NK-92 (cell line): ENCODE results near the gene ITFG1.

Experiments
- DNase-seq: peaks from one replicate; lab custom pipeline; 2025; ENCODE audit not compliant: unreplicated experiment; lab: John Stamatoyannopoulos, UW

Gene ITFG1

GRCh38 chr16:47113130-47113529, 347.7 kb downstream of the ITFG1 start:
- no peak for DNase-seq

DNA sequence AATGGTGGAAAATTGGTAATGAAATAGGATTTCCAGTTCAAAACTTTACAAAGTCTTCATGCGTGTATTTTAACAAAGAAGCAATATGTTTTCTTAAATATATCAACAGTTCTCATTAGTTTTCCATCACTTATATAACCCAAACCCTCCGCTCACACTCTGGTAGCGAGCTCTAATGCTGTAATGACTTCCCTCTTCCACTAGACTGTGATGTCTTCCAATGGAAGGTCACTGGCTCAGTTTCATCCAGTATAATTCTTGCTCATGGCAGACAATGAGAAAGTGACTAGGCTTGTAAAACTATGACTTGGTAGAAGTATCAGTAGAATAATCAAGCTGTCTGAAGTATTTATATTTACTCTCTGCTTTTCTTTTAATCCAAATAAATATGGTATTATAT, 349.9 kb downstream of the ITFG1 start:
- no peak for DNase-seq

DNA sequence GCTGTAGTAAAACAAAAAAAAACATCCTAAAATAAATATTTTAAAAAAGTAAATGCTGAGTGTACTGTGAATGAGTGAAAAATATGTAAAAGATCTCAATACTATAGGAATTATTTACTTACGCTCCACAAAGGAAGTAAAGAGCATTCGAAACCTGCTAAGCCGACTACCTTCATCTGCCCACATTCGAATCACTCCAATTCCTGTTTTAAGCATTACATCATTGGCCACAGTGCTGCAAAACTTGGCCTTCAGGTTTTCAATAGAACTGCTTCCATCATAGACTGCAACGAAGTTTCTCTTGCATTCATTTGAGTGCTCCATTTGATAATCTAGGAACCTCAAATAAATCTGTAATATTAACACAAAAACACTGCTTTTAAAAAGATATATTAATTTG, 351.5 kb downstream of the ITFG1 start:
- DNase-seq = no peak
